Fibroblast of lung (primary cell): ENCODE data around the gene SLC4A1. TPM values are rescaled to one million over a fixed set of nuclear protein-coding genes. Genes with fewer than 3 reads are reported as not detected.

Experiments
- DNase-seq, 2 donors: peaks; one replicate each; pipeline versions ENCODE4 v3.0.0 to v3.0.0-alpha.2; 2010; ENCODE audit warnings: low read depth in 2 of 2
- H2AFZ ChIP-seq: 2 replicates; pipeline ENCODE4 v1.5.1; 2012; ENCODE audit warnings: low read length, control low read depth, inconsistent platforms
- H3K27ac ChIP-seq: 2 replicates; pipeline ENCODE4 v1.5.1; 2011; ENCODE audit warnings: low read length, control low read depth; ENCODE audit not compliant: insufficient read depth
- H3K27me3 ChIP-seq: 2 replicates; pipeline ENCODE4 v1.5.1; 2011; ENCODE audit warnings: mild to moderate bottlenecking, low read length; ENCODE audit not compliant: control insufficient read depth, insufficient read depth
- H3K36me3 ChIP-seq: 2 replicates; pipeline ENCODE4 v1.5.1; 2011; ENCODE audit warnings: low read length; ENCODE audit not compliant: control insufficient read depth, insufficient read depth
- H3K4me1 ChIP-seq: 2 replicates; pipeline ENCODE4 v1.5.1; 2011; ENCODE audit warnings: low read length; ENCODE audit not compliant: control insufficient read depth, insufficient read depth; ENCODE audit errors: extremely low read depth
- H3K4me2 ChIP-seq: 2 replicates; pipeline ENCODE4 v1.5.1; 2011; ENCODE audit warnings: low read length, control low read depth; ENCODE audit not compliant: insufficient read depth; ENCODE audit errors: extremely low read depth
- H3K4me3 ChIP-seq, 4 experiments: fragments of 200-600 bp in 1 of 4; sonication (generic) in 1 of 4; replicated peaks in 1 of 4; 2 replicates each; pipeline ENCODE4 v1.5.1; 2011 to 2016; ENCODE audit warnings: low read length in 4 of 4, low read depth in 3 of 4, mild to moderate bottlenecking in 3 of 4, control low read depth in 2 of 4, inconsistent platforms in 1 of 4, mixed read lengths in 1 of 4; ENCODE audit not compliant: insufficient read depth in 1 of 4; ENCODE audit errors: control extremely low read depth in 1 of 4
- H3K79me2 ChIP-seq: 2 replicates; pipeline ENCODE4 v1.5.1; 2012; ENCODE audit warnings: mild to moderate bottlenecking, low read length, inconsistent platforms; ENCODE audit not compliant: control insufficient read depth, insufficient read depth
- H3K9ac ChIP-seq: 2 replicates; pipeline ENCODE4 v1.5.1; 2011; ENCODE audit warnings: mild to moderate bottlenecking, low read length, control low read depth; ENCODE audit not compliant: insufficient read depth
- H3K9me3 ChIP-seq: 2 replicates; pipeline ENCODE4 v1.5.1; 2012; ENCODE audit warnings: low read depth, low read length; ENCODE audit not compliant: control insufficient read depth, insufficient read depth
- H4K20me1 ChIP-seq: 2 replicates; pipeline ENCODE4 v1.5.1; 2011; ENCODE audit warnings: low read length; ENCODE audit not compliant: control insufficient read depth, insufficient read depth; ENCODE audit errors: extremely low read depth
- CTCF ChIP-seq, 2 donors: IDR thresholded peaks in 1 of 2; conservative IDR thresholded peaks in 1 of 2; 1 replicate in 1 of 2; 2 replicates in 1 of 2; pipeline ENCODE4 v1.5.1; 2011 to 2012; ENCODE audit warnings: low read length in 2 of 2, control low read depth in 1 of 2, inconsistent platforms in 1 of 2, low read depth in 1 of 2, mild to moderate bottlenecking in 1 of 2
- EZH2 ChIP-seq: IDR thresholded peaks from 2 replicates; pipeline ENCODE4 v1.5.1; 2012; ENCODE audit warnings: low read length, control low read depth, mild to moderate bottlenecking; ENCODE audit errors: missing control alignments
- polyA plus RNA-seq, 2 donors: library from polyadenylated mRNA; depleted of rRNA in 1 of 2; stranded (reverse) in 1 of 2; unstranded in 1 of 2; fragments of >200 nt; gene quantifications; 2 replicates each; pipeline ENCODE4 v1.2.1, GENCODE V29; 2011 to 2012; ENCODE audit warnings: missing spikeins in 1 of 2
- total RNA-seq: library from RNA; depleted of rRNA; stranded (reverse); fragments of >200 nt; gene quantifications from 2 replicates; pipeline ENCODE4 v1.2.1, GENCODE V29; 2014

The SLC4A1 gene
- total and polyA plus RNA-seq, 2 donors (not counting 1 experiment from before 2014, with no cell fraction given) = not detected

GRCh38 chr17:44279346-44279665, 11.4 kb upstream of the SLC4A1 start:
- Histone ChIP-seq H3K27me3 (no peaks in the 10 kb centered on the region), H3K9me3 (no peaks in the 10 kb centered on the region), H3K36me3 (no peaks in the 10 kb centered on the region), H3K79me2 (no peaks in the 10 kb centered on the region), H3K9ac (no peak overlapping the region), H3K4me3 (no peak overlapping the region), H4K20me1 (no peaks in the 10 kb centered on the region), H3K27ac (no peak overlapping the region), H3K4me1 (peaks cover 3% of the 10 kb centered on the region), H3K4me2 (no peak overlapping the region), H2AFZ (no peak overlapping the region)
- no peak for DNase-seq
- TF ChIP-seq EZH2 (no peak), CTCF (conservative IDR thresholded peaks at IDR 0.05 in 1 of 2, IDR thresholded peaks at IDR 0.05 in 1 of 2; ENCODE audit: low read depth in 1 of 2, low read length in 2 of 2) (no peak)

- H3K36me3 ChIP-seq = no peaks in the 10 kb centered on the region
- peak in 1 of 2 donors; percentile 60 for DNase-seq
- H3K27ac ChIP-seq = no peak overlapping the region
- H3K4me1 ChIP-seq = peaks cover 3% of the 10 kb centered on the region
- H3K4me2 ChIP-seq = no peak overlapping the region
- no peaks in the 10 kb centered on the region for H3K9me3 ChIP-seq
- H4K20me1 ChIP-seq = no peaks in the 10 kb centered on the region
- H3K4me3 ChIP-seq = no peak overlapping the region
- H3K27me3 ChIP-seq = no peaks in the 10 kb centered on the region
- H3K9ac ChIP-seq = no peak overlapping the region
- no peak for TF ChIP-seq EZH2
- TF ChIP-seq CTCF (conservative IDR thresholded peaks at IDR 0.05 in 1 of 2, IDR thresholded peaks at IDR 0.05 in 1 of 2; ENCODE audit: low read depth in 1 of 2, low read length in 2 of 2) = no peak
- no peak overlapping the region for H2AFZ ChIP-seq
- H3K79me2 ChIP-seq = no peaks in the 10 kb centered on the region
Measured at GRCh38 chr17:44277976-44278375, 10.0 kb upstream of the SLC4A1 start.

- H3K4me2 ChIP-seq = no peak overlapping the region
- no peak overlapping the region for H3K4me3 ChIP-seq
- no peaks in the 10 kb centered on the region for H3K9me3 ChIP-seq
- no peak overlapping the region for H3K27ac ChIP-seq
- H3K4me1 ChIP-seq = no peaks in the 10 kb centered on the region
- no peaks in the 10 kb centered on the region for H3K36me3 ChIP-seq
- DNase-seq = no peak
- H4K20me1 ChIP-seq = no peaks in the 10 kb centered on the region
- no peak overlapping the region for H3K9ac ChIP-seq
- no peak for TF ChIP-seq CTCF (conservative IDR thresholded peaks at IDR 0.05 in 1 of 2, IDR thresholded peaks at IDR 0.05 in 1 of 2; ENCODE audit: low read depth in 1 of 2, low read length in 2 of 2)
- no peak for TF ChIP-seq EZH2
- H3K79me2 ChIP-seq = no peaks in the 10 kb centered on the region
- peaks cover 4% of the 10 kb centered on the region for H3K27me3 ChIP-seq
- H2AFZ ChIP-seq = no peak overlapping the region
Measured at GRCh38 chr17:44273607-44274006, 5.7 kb upstream of the SLC4A1 start.
